ENCODE results near the gene ABCG4. TPM values are rescaled to one million over a fixed set of nuclear protein-coding genes. Genes with fewer than 3 reads are reported as not detected.

The ABCG4 gene
- total and polyA plus RNA-seq, 9 of the 15 experiments (the other 6 are each of a cell fraction or from before 2014, with no cell fraction given) = 0.03 to 0.11 (median 0.07) TPM; not detected in 4

GRCh38 chr11:119189393-119189792, 40.5 kb downstream of the ABCG4 start (continued):
- no peak for TF ChIP-seq ZNF79 (CRISPR knock-in tag; IDR thresholded peaks at IDR 0.05; ENCODE audit: low read depth)
- no peak for TF ChIP-seq RBM25 (IDR thresholded peaks at IDR 0.05; ENCODE audit: low read depth, low read length, severe bottlenecking)
- TF ChIP-seq, protein P1, sequence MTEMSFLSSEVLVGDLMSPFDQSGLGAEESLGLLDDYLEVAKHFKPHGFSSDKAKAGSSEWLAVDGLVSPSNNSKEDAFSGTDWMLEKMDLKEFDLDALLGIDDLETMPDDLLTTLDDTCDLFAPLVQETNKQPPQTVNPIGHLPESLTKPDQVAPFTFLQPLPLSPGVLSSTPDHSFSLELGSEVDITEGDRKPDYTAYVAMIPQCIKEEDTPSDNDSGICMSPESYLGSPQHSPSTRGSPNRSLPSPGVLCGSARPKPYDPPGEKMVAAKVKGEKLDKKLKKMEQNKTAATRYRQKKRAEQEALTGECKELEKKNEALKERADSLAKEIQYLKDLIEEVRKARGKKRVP (CRISPR knock-in tag; IDR thresholded peaks at IDR 0.05) = no peak

GRCh38 chr11:119190531-119190930, 41.7 kb downstream of the ABCG4 start:
- no peaks in the 10 kb centered on the region for H4K20me1 ChIP-seq (replicated peaks; ENCODE audit: control insufficient read depth, insufficient read depth, low read length)
- no peak overlapping the region for H3K4me3 ChIP-seq
- ATAC-seq (no peak), FAIRE-seq (no peak), DNase-seq (ENCODE audit: extremely low read depth in 1 of 4, low spot score in 3 of 4) (peak in 1 of 4 experiments; percentile 9)
- no peaks in the 10 kb centered on the region for H3K79me2 ChIP-seq (ENCODE audit: control insufficient read depth, insufficient read depth, low read length)
- no peaks in the 10 kb centered on the region; a peak in 1 of 5 replicates for H3K27me3 ChIP-seq (ENCODE audit: control insufficient read depth in 2 of 2, insufficient read depth in 2 of 2, low read length in 2 of 2)
- no TSS peak for BruUV-seq (replicated peaks)
- TF ChIP-seq NRF1 (conservative IDR thresholded peaks at IDR 0.05 in 1 of 2, IDR thresholded peaks at IDR 0.05 in 1 of 2) (no peak), E2F3 (CRISPR knock-in tag; IDR thresholded peaks at IDR 0.05) (no peak), MXI1 (IDR thresholded peaks at IDR 0.05; ENCODE audit: low read depth, low read length) (no peak), POLR2G (IDR thresholded peaks at IDR 0.05; ENCODE audit: low read depth, low read length) (no peak), KDM2B (CRISPR knock-in tag; IDR thresholded peaks at IDR 0.05) (no peak), BRD4 (IDR thresholded peaks at IDR 0.05) (no peak), ZBTB8A (IDR thresholded peaks at IDR 0.05; ENCODE audit: partially characterized antibody) (no peak), MYNN (IDR thresholded peaks at IDR 0.05) (no peak), MYNN (CRISPR knock-in tag; IDR thresholded peaks at IDR 0.05) (no peak), HNRNPL (IDR thresholded peaks at IDR 0.05; ENCODE audit: low read depth, low read length) (no peak)
- TF ChIP-seq, protein P2, sequence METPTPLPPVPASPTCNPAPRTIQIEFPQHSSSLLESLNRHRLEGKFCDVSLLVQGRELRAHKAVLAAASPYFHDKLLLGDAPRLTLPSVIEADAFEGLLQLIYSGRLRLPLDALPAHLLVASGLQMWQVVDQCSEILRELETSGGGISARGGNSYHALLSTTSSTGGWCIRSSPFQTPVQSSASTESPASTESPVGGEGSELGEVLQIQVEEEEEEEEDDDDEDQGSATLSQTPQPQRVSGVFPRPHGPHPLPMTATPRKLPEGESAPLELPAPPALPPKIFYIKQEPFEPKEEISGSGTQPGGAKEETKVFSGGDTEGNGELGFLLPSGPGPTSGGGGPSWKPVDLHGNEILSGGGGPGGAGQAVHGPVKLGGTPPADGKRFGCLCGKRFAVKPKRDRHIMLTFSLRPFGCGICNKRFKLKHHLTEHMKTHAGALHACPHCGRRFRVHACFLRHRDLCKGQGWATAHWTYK (CRISPR knock-in tag; IDR thresholded peaks at IDR 0.05) = no peak
- no peak overlapping the region for H3K4me2 ChIP-seq (ENCODE audit: insufficient read depth, low read length)
- in situ Hi-C loops (cut with MboI) = no loop called here
- H3K4me1 ChIP-seq (replicated peaks in 1 of 2; ENCODE audit: control insufficient read depth in 2 of 2, insufficient read depth in 2 of 2, low read length in 2 of 2) = peaks cover 7 to 30% of the 10 kb centered on the region in 2 experiments; a peak in 4 of 5 replicates
- 43% methylated on average over 9 of the region's 9 CpGs for WGBS (ENCODE audit: insufficient coverage, low coverage, missing lambda C conversion rate)
- no peak overlapping the region for H2AFZ ChIP-seq (ENCODE audit: low read depth, low read length)
- no peaks in the 10 kb centered on the region for H3K9me3 ChIP-seq (replicated peaks; ENCODE audit: control insufficient read depth, insufficient read depth, low read depth, low read length)
- H3K27ac ChIP-seq (ENCODE audit: extremely low read depth, low read depth, low read length) = no peak overlapping the region
- H3K9me1 ChIP-seq (ENCODE audit: control insufficient read depth, insufficient read depth, low read length) = no peaks in the 10 kb centered on the region
- H3K9ac ChIP-seq (ENCODE audit: insufficient read depth in 1 of 2, low read depth in 2 of 2, low read length in 2 of 2) = 0 out of 4 replicates have a peak overlapping the region, but pooled peaks of 1 of the 2 experiments have one; percentile 36
- ChIA-PET POLR2A (interaction anchor here (0.5 to 1.7 kb wide), 5 partner anchors 10 to 1099 kb away, joined by 3 to 5 read pairs (median 3); partner anchors contain the start of gene NLRX1), CTCF (ENCODE audit: low intra/inter-chr PET ratio) (no interaction called here)
- intact Hi-C loops (cut with micrococcal nuclease) = no loop called here
- H3K36me3 ChIP-seq (ENCODE audit: control insufficient read depth, insufficient read depth, low read length) = no peaks in the 10 kb centered on the region
